GM06990 (cell line): Measurements from ENCODE around the gene PPFIBP2.

Experiments
- DNase-seq: peaks from one replicate; pipeline ENCODE4 v3.0.0-alpha.2; 2011; ENCODE audit not compliant: insufficient read length; ENCODE audit errors: extremely low read depth
- H3K27me3 ChIP-seq: replicated peaks from 2 replicates; pipeline ENCODE4 v1.6.0; 2011; ENCODE audit warnings: low read length; ENCODE audit not compliant: control insufficient read depth, insufficient read depth
- H3K36me3 ChIP-seq: 2 replicates; pipeline ENCODE4 v1.5.1; 2011; ENCODE audit warnings: low read length; ENCODE audit not compliant: control insufficient read depth, insufficient read depth
- H3K4me3 ChIP-seq: replicated peaks from 2 replicates; pipeline ENCODE4 v1.5.1; 2011; ENCODE audit warnings: low read depth, mild to moderate bottlenecking, control low read depth, low read length
- TF ChIP-seq, protein P1 (sequence below): IDR thresholded peaks from 2 replicates; pipeline ENCODE4 v1.5.1; 2011; ENCODE audit warnings: low read length, control low read depth, mild to moderate bottlenecking, inconsistent platforms; ENCODE audit not compliant: insufficient read depth, poor library complexity, severe bottlenecking

The PPFIBP2 gene

DNA sequence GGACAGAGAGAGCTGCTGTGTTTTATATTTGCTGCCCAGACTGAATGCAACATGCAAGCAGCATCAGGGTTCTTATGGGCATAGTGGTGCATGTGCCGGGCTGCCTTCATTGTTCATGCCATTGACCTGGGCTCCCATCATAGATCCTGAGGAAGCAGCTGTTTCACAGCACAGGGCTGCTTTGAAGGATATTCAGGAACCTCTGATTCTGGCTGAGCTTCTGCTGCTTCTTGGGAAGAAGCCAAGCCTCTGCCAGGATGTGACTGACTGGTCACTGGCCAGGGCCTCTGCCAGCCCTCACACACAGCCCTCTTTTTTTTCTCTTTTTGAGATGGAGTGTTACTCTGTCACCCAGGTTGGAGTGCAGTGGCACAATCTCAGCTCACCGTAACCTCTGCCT, 116.2 kb downstream of the PPFIBP2 start:
- Histone ChIP-seq H3K4me3 (no peak overlapping the region), H3K27me3 (no peaks in the 10 kb centered on the region), H3K36me3 (peaks cover 48% of the 10 kb centered on the region)
- no peak for DNase-seq
- TF ChIP-seq, protein P1, sequence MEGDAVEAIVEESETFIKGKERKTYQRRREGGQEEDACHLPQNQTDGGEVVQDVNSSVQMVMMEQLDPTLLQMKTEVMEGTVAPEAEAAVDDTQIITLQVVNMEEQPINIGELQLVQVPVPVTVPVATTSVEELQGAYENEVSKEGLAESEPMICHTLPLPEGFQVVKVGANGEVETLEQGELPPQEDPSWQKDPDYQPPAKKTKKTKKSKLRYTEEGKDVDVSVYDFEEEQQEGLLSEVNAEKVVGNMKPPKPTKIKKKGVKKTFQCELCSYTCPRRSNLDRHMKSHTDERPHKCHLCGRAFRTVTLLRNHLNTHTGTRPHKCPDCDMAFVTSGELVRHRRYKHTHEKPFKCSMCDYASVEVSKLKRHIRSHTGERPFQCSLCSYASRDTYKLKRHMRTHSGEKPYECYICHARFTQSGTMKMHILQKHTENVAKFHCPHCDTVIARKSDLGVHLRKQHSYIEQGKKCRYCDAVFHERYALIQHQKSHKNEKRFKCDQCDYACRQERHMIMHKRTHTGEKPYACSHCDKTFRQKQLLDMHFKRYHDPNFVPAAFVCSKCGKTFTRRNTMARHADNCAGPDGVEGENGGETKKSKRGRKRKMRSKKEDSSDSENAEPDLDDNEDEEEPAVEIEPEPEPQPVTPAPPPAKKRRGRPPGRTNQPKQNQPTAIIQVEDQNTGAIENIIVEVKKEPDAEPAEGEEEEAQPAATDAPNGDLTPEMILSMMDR: no peak

- Histone ChIP-seq H3K36me3 (peaks cover 43% of the 10 kb centered on the region), H3K27me3 (no peaks in the 10 kb centered on the region), H3K4me3 (no peak overlapping the region)
- TF ChIP-seq, protein P1: no peak
- DNase-seq: no peak
These were observed 118.4 kb downstream of the PPFIBP2 start for GRCh38 chr11:7632211-7632610.

- H3K36me3 ChIP-seq: peaks cover 45% of the 10 kb centered on the region
- no peaks in the 10 kb centered on the region for H3K27me3 ChIP-seq
- DNase-seq: no peak
- H3K4me3 ChIP-seq: no peak overlapping the region
- TF ChIP-seq, protein P1: no peak
These were observed 121.3 kb downstream of the PPFIBP2 start for GRCh38 chr11:7635137-7635536.

DNA sequence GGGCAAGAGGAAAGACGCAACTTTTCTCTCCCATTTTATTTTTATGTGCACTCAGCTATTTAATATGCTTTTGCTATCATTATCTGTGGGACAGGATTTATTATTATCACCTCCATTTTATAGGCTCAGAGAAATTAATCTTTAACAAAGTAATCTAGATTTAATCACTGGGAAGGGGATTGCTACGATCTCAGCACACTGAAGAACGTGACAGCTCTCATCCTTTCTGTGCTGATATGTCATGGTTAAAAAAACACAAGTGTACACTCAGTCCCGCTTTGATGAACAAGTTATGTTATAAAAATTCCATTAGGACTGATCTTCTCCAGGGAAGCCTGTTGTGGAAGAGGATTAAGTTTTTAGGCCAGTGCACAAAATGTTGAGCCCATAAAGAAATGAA, 121.9 kb downstream of the PPFIBP2 start:
- no peak for DNase-seq
- H3K36me3 ChIP-seq: peaks cover 48% of the 10 kb centered on the region
- TF ChIP-seq, protein P1: no peak

DNA sequence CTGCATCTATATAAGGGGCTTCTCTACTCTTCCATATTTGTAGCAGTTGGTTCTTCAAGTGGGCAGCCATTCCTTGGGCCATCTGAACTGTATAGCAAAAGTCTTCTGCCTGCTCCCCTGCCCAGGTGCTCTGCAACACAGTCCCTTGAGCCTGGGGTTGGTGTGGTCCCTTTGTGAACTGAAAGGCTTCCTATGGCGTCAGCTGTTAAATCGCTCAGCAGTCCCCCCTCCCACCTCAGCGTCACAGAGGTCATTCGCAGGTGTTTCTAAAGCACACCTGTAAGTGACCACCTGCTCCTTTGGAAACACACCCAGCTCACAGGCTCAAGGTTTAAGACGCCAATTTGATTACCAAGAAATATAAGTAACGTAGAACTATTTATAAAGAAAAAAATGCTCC, 122.6 kb downstream of the PPFIBP2 start:
- H3K36me3 ChIP-seq: peaks cover 50% of the 10 kb centered on the region
- TF ChIP-seq, protein P1: no peak

More for the DNA sequence above, 121.9 kb downstream of the PPFIBP2 start:
- Histone ChIP-seq H3K4me3 (no peak overlapping the region), H3K27me3 (no peaks in the 10 kb centered on the region)

More for the DNA sequence above, 122.6 kb downstream of the PPFIBP2 start:
- Histone ChIP-seq H3K27me3 (no peaks in the 10 kb centered on the region), H3K4me3 (no peak overlapping the region)
- no peak for DNase-seq
